NCI-H187 (cell line): ENCODE results near the gene HMGN2.

Experiments
- DNase-seq, 2 experiments: peaks; one replicate each; lab custom pipeline; 2025; lab: John Stamatoyannopoulos, UW

The HMGN2 gene

GRCh38 chr1:26472320-26472900, at the start of gene HMGN2:
HMGN2 (plus strand) TSS chr1:26472440; CDS start chr1:26472613, 173 bp downstream.
- peak in 1 of 2 experiments; percentile 96 for DNase-seq

- DNase-seq = no peak
Observed at GRCh38 chr1:26429721-26430120, 42.5 kb upstream of the HMGN2 start.

GRCh38 chr1:26431979-26432695, 40.1 kb upstream of the HMGN2 start, which contains the start of gene DHDDS:
DHDDS (plus strand) TSS chr1:26432321; CDS start chr1:26432946, 625 bp downstream.
- peak; percentile 98 for DNase-seq

GRCh38 chr1:26432793-26433192, 39.4 kb upstream of the HMGN2 start:
- DNase-seq = no peak

GRCh38 chr1:26434161-26434752, 38.0 kb upstream of the HMGN2 start:
- no peak for DNase-seq

GRCh38 chr1:26438041-26438440, 34.2 kb upstream of the HMGN2 start:
- DNase-seq = no peak

GRCh38 chr1:26440259-26440658, 32.0 kb upstream of the HMGN2 start:
- DNase-seq = no peak

GRCh38 chr1:26449868-26450267, 22.4 kb upstream of the HMGN2 start:
- no peak for DNase-seq

GRCh38 chr1:26450908-26451307, 21.3 kb upstream of the HMGN2 start:
- no peak for DNase-seq

GRCh38 chr1:26452459-26453183, 19.6 kb upstream of the HMGN2 start:
- no peak for DNase-seq

- no peak for DNase-seq
Observed at GRCh38 chr1:26459148-26459547, 13.1 kb upstream of the HMGN2 start.

GRCh38 chr1:26459573-26460031, 12.6 kb upstream of the HMGN2 start:
- no peak for DNase-seq

GRCh38 chr1:26468911-26469310, 3.3 kb upstream of the HMGN2 start:
- no peak for DNase-seq

GRCh38 chr1:26469558-26469957, 2.7 kb upstream of the HMGN2 start:
- DNase-seq = no peak

GRCh38 chr1:26470878-26471497, 1.3 kb upstream of the HMGN2 start:
- peak in 1 of 2 experiments; percentile 43 for DNase-seq

GRCh38 chr1:26471498-26472319, 531 bp upstream of the HMGN2 start:
- peak; percentile 61 to 82 for DNase-seq

- DNase-seq = peak; percentile 81 to 93
Observed at GRCh38 chr1:26472901-26473845, 933 bp downstream of the HMGN2 start.

- DNase-seq = no peak
Observed at GRCh38 chr1:26474818-26475217, 2.6 kb downstream of the HMGN2 start.

GRCh38 chr1:26475989-26476388, 3.7 kb downstream of the HMGN2 start:
- no peak for DNase-seq

GRCh38 chr1:26476958-26477357, 4.7 kb downstream of the HMGN2 start:
- DNase-seq = no peak
